Hematopoietic multipotent progenitor cell treated with erythropoietin and hydrocortisone succinate and interleukin-3 and kit ligand, for 15 days (in vitro differentiated cells): ENCODE results near the gene ATF6B.
A peak's percentile ranks its signal among the peaks of the same experiment; 100 is the strongest.
"Not testable (repeated sequence)": the region's sequence is repeated elsewhere in the genome, so short reads cannot be mapped to it uniquely, and the experiment has no call there.

Source experiments
- DNase-seq: peaks from one replicate; pipeline ENCODE4 v3.0.0-alpha.2; 2015; ENCODE audit warnings: low spot score

The ATF6B gene

DNA sequence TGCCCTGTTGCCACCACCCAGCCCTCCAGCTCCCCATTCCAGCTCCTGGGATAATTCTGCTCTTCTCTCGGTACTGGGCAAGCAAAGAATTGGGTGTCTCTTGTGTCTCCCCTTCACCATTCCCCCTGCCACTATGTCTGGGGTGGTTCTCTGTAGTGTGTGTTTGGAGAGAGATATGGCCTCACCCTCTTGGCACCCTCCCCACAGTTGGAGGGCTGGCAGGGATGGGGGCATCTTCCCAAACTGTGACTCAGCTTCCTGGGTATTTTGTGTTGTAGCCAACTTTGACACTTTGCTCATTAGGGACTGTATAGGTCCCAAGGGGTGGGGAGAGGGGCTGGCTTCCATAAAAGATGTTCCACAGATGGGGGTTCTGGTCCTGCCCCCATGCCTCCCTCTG lies 20.6 kb downstream of the ATF6B start:
- DNase-seq = peak; percentile 89

- DNase-seq = no peak
Measured at GRCh38 chr6:32105433-32105832, 22.6 kb downstream of the ATF6B start.

GRCh38 chr6:32102255-32102654 lies 25.8 kb downstream of the ATF6B start:
- no peak for DNase-seq

DNA sequence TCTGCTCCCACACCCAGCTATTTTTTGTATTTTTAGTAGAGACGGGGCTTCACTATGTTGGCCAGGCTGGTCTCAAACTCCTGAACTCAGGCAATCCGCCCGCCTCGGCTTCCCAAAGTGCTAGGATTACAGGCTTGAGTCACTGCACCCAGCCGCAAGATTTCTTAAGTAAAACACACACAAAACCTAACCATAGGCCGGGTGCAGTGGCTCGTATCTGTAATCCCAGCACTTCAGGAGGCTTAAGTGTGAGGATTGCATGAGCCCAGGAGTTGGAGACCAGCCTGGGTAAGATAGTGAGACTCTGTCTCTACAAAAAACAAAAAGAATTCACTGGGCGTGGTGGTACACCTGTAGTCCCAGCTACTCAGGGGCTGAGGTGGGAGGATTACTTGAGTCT lies 27.8 kb downstream of the ATF6B start:
- not testable (repeated sequence) for DNase-seq

DNA sequence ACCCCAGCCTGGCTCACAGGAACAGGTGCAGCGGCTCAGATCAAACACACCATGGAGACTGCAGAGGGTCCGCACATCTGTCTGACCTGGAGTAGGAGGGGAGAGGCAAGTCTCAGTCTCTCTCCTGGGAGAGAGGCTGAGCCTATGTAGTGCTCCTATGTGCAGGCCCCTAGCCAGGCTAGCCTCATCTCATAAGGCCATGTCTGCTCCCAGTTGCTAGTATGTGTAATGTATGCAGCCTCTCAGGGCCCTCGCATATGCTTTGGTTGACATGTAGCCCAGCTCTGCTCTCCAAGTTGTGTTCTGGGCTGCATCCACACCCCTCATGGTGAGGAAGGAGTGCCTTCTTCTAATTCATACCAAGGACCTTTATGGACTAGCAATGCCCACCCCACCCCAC lies 30.7 kb downstream of the ATF6B start:
- DNase-seq = no peak

DNA sequence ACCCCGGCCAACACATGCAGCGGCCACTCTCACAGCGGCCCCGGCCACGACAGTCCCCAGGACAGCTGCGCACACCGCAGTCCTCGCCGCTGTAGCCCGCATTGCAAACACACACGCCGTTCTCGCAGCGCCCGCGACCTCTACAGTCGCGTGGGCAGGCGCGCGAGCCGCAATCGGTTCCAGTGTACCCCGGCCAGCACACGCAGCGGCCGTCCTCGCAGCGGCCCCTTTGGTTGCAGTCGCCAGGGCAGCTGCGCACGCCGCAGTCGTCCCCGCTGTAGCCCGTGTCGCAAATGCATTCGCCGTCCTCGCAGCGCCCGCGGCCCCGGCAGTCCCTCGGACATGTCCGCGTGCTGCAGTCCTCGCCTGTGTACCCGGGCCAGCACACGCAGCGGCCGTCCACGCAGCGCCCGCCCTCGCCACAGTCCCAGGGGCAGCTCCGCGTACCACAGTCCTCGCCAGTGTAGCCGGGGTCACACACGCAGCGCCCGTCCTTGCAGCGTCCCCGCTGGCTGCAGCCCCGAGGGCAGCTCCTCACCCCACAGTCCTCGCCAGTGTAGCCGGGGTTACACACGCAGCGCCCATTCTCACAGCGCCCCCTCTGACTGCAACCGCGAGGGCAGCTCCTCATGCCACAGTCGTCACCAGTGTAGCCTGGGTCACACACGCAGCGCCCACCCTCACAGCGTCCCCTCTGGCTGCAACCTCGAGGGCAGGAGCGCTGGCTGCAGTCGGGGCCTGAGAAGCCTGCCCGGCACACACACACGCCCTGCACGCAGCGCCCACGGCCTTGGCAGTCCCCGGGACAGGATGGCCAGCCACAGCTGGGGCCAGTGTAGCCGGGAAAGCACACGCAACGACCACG lies 31.4 kb downstream of the ATF6B start:
- DNase-seq = no peak

DNA sequence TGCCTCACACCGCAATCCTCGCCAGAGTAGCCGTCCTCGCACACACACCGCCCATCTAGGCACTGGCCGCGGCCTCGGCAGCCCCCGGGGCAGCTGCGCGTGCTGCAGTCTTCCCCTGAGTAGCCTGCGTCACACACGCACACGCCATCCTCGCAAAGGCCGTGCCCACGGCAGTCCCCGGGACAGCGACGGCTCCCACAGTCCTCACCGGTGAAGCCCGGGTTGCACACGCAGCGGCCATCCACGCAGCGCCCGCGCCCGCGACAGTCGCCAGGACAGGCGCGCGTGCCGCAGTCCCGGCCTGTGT lies 32.0 kb downstream of the ATF6B start:
- DNase-seq = no peak

- DNase-seq = no peak
Measured at GRCh38 chr6:32095338-32096086, 32.5 kb downstream of the ATF6B start.

DNA sequence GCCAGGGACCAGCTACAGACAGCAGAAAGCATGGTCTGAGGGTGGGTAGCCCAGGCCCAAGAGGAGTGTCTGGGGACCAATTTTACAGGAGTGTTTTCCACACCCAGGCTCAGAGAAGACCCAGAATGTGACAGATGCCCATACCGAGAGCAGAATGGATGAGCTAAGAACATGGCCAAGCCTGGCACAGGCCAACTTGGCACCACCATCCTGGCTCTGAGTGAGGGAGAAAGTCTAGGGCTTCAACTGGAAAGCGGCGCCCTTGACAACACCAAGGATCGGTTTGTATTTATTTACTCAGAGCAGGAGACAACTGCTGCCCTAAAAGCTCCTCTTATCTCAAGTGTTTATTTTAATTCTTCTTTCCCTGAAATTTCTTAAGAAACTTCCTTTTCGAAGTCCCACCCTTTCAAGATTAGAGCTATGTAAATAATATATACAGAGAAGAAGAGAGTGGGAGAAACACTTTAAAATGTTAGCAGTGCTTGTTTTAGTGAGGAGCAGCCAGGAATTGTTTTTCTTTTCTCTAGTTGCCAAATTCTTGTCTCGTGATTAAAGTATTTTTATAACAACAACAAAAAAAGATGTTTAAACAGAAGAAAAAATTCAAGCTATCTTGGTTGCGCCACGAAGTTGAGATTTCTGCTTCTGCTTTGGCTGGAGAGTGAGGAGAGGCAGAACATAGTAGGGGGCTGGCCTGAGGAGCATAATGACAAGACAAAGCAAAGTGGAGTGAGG lies 35.1 kb downstream of the ATF6B start:
- no peak for DNase-seq

- DNase-seq = no peak
Measured at GRCh38 chr6:32089082-32089828, 38.8 kb downstream of the ATF6B start.

DNA sequence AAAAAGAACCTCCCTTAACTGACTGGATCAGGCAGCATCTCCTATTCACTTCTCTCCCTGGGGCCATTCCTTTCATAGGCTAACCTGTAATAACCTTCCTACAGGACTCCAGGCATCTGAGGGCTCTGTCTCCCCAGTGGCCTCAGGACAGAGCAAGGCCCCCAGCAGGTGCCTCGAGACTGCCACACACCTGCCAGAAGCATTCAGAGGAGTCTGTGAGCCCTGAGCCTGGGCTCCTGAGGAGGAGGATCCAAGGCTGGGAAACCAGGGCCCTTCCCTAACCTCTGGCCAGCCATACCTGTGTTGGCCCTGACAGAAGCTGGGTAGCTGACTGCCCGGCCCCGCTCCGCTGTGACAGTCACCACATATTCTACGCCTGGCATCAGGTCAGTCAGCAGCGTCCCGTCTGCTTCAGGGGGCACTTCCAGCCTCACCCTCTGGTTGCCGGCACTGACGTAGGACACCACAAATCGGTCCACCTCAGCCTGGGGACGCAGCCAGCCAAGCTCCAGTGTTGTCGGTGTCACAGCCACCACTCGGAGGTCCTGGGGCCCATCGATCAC lies 39.5 kb downstream of the ATF6B start:
- no peak for DNase-seq

DNA sequence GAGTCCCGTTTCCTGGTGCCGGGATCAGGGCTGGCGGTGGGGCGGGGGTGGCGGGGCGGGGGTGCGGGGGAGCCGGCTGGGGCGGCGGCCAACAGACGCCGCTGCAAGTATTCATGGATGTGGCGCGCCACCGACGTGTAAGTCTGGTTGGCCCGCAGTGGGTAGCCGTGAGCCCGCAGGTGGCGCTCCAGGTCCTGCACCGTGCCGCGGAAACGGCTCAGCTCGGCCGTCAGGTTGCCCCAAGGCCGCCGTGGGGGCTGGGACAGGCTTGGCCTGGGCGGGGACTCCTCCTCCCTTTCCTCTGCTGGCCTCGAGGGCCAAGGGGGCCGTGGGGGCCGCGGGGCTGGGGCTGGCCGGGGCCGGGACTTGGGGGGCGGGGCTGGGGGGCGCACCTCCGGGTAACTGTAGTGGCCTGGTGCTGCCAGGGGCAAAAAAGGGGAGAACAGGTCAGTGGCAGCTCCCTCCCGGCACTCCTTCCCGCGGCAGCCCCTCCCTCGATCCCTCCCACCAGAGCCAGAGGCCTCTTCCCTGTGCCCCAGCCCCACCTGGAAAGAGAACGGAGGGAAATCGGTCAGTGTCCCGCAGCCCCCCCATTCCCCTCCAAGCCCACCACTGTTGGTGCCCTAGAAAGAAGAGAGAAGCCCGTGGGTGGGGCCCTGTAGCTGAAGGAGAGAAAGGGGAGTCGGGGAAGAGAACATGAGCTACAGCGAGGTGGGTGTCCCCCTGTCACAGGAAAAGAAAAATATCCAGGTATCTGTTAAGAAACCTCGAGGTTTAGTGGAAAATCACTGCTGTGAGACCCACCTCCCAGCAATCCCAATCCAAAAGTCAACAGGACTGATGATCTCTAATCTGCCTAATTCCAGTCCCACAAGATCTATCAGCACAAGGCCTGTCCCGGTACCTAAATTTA lies 40.2 kb downstream of the ATF6B start:
- DNase-seq = peak; percentile 83

DNA sequence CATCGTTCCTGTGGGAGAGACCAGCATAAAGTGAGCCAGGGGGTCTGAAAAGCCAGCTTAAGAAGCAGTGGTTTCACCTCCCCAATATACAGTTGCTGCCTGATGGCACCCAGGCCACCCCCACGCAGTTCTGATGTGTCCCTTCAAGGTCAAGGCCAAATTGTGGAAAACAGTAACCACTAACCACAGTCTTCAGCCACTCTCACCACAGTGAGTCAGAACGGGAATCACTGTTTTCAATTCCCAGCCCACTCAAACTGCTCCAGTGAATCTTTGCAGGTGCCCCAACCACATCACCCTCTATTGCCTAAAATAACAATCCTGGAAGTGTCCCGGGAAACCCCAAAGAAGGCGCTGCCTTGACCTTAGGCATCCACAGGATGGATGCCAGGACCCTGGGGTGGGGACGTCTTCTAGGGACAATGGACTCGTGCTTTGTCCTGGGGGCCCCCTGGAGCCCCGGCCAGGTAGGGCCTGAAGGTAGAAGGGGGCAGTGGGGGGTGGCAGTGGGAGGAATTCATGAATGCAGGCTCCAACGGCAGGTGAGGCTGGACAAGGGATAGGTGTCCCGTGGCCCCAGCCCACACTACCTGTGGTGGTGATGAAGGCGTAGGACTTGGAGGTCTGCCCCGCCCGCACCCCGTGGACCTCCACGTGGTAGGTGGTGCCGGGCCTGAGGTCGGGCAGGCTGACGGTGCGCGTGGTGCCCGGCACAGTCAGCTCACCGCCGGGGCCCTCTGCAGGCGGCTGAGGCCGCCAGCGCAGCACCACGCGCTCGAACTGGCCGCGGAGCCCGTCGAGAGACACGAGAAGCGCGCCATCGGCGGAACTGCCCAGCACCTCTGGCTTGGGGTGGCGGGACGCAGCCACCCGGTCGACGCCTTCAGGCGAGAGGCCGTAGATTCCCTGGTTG lies 41.1 kb downstream of the ATF6B start:
- DNase-seq = no peak

DNA sequence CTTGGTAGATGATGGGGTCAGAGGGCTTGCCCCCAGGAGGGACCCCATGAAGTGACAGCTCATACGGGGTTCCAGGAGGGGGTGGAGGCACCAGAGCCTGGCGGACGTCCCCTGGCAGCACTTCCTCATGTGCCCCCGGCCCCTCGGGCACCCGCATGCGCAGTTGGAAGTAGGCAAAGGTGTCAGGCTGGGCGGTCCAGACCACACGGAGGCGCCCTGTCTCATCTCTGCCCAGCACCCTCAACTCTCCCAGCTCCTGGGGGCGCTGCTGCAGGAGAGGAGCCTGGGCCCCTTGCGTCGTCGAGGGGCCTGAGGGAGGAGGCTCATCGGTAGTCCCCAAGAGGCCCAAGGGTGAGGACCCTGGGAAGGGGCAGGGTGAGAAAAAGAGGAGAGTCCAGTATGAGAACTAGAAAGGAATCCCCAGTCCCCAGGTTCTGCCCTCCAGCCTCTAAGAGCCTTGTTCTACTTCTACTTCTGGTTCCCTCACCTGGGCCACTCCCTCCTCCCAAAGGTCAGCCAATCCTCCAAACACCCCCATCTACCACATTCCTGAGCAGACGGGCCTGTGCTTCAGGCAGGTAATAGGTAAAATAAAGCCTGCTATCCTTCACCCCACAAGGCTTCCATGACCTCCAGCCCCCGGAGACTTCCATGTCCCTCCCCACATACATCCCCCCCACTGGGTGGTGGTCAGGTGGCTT lies 42.1 kb downstream of the ATF6B start:
- no peak for DNase-seq

DNA sequence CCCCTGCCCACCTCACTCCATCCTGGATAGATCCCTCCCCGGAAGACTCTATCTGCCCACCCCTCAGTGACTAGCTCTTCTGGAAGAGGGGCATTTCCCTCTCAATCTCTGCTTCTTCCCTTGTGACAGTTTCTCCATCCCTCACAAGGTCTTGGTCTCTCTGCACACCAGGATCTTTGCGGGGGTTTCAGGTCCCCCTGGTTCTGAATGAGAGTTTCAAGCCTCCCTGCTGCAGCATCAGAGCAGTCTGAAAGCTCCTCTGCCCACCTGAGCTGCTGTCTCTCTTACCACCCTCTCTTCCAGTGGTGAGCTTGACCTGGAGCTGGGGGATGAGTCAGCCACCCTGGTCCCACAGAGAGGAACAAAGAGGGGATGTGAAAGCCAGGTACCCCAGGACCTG lies 43.3 kb downstream of the ATF6B start:
- no peak for DNase-seq

- DNase-seq = no peak
Measured at GRCh38 chr6:32083812-32084768, 44.0 kb downstream of the ATF6B start.

GRCh38 chr6:32082935-32083334 lies 45.1 kb downstream of the ATF6B start:
- no peak for DNase-seq

- no peak for DNase-seq
Measured at GRCh38 chr6:32082478-32082877, 45.6 kb downstream of the ATF6B start.
